Right atrium auricular region (tissue), 2 donors: ENCODE results near the gene MYO10. TPM values are rescaled to one million over a fixed set of nuclear protein-coding genes. Genes with fewer than 3 reads are reported as not detected.

Source experiments
- DNase-seq: peaks from one replicate; pipeline ENCODE4 v3.0.0-alpha.2; 2019; ENCODE audit warnings: low spot score
- H3K27ac ChIP-seq, 2 donors: fragments of 200-600 bp; sonication (generic); 1 replicate in 1 of 2; 2 replicates in 1 of 2; pipeline ENCODE4 v1.5.1; 2016 to 2019
- H3K27me3 ChIP-seq, 2 donors: fragments of 200-600 bp; sonication (generic); one replicate each; pipeline versions ENCODE4 v1.5.1 to v1.6.0; 2017 to 2019
- H3K36me3 ChIP-seq: fragments of 200-600 bp; sonication (generic); one replicate; pipeline ENCODE4 v1.5.1; 2016
- H3K4me1 ChIP-seq, 2 donors: fragments of 200-600 bp; sonication (generic); one replicate each; pipeline versions ENCODE4 v1.5.1 to v1.6.0; 2017 to 2019
- H3K4me3 ChIP-seq, 2 donors: fragments of 200-600 bp; sonication (generic); 1 replicate in 1 of 2; 2 replicates in 1 of 2; pipeline ENCODE4 v1.5.1; 2017 to 2019; ENCODE audit warnings: mild to moderate bottlenecking in 1 of 2, moderate library complexity in 1 of 2
- H3K9me3 ChIP-seq, 2 donors: fragments of 200-600 bp; sonication (generic); one replicate each; pipeline ENCODE4 v1.5.1; 2019
- total RNA-seq, 2 donors: library from RNA; depleted of rRNA; stranded (reverse); fragments of >200 nt; gene quantifications; one replicate each; pipeline ENCODE4 v1.1.0, GENCODE V29; 2016
- TF ChIP-seq, protein P1 (sequence below), 2 donors: fragments of 200-600 bp; sonication (generic); IDR thresholded peaks; one replicate each; pipeline ENCODE4 v1.5.1; 2019; ENCODE audit warnings: antibody characterized with exemption in 2 of 2

The MYO10 gene
- total RNA-seq, 2 donors from 2014 or later, result 3.8 to 5.5 TPM

DNA sequence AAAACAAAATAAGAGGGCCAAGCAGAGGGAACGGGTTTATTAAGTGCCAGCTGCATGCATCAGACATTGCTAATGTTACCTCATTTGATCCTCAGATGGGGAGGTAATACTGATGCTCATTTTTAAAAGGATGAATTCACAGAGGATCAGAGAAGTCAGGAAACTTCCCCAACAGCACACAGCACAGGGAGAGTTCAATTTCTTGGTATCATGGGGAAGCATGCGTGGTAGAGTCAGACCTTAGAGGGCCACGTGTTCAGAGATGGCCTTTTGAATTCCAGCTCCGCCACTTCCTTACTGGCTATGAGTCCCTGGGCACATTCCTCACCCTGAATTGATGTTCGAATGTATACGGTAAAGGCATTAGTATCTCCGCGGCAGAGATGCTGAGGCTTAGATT is 108.3 kb downstream of the MYO10 start:
- no peaks in the 10 kb centered on the region for H3K36me3 ChIP-seq
- no peak overlapping the region for H3K4me3 ChIP-seq
- no peak for DNase-seq
- H3K27ac ChIP-seq, result no peak overlapping the region
- no peaks in the 10 kb centered on the region for H3K4me1 ChIP-seq
- no peaks in the 10 kb centered on the region for H3K9me3 ChIP-seq
- TF ChIP-seq, protein P1, sequence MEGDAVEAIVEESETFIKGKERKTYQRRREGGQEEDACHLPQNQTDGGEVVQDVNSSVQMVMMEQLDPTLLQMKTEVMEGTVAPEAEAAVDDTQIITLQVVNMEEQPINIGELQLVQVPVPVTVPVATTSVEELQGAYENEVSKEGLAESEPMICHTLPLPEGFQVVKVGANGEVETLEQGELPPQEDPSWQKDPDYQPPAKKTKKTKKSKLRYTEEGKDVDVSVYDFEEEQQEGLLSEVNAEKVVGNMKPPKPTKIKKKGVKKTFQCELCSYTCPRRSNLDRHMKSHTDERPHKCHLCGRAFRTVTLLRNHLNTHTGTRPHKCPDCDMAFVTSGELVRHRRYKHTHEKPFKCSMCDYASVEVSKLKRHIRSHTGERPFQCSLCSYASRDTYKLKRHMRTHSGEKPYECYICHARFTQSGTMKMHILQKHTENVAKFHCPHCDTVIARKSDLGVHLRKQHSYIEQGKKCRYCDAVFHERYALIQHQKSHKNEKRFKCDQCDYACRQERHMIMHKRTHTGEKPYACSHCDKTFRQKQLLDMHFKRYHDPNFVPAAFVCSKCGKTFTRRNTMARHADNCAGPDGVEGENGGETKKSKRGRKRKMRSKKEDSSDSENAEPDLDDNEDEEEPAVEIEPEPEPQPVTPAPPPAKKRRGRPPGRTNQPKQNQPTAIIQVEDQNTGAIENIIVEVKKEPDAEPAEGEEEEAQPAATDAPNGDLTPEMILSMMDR (IDR thresholded peaks at IDR 0.05), result no peak
- no peaks in the 10 kb centered on the region for H3K27me3 ChIP-seq

DNA sequence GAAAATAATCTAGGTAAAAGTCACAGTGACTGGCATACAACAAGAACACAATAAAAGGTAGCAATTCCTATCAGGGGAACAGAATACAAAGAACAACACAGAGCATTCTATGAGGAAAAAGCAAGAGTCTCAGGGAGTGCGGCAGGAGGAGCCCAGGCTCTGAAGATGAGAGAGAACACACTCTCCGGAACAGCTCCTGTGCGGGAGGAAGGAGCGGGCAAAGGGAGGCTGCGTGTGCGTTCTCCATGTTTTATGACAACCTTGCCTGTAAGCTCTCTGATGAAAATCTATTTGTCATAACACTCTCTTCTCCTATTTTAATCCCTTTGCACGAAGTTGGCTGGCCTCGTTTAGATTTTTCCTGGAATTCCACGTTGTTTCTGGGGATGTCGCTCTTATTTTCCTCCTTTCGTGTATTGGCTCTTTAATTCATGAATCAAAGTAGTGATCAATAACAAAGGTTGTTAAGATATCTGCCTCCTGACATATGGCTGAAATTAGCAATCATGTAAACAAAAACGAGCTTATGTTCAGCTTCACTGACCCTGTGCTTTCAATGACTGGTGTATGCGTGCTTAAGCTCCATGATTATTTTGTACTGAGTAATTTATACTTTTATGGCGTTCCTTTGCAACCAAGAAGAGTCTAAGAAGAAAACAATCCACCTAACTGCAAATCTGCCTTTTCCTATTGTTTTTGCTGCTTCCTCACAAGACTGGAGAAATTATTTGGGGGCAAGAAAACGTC is 109.5 kb downstream of the MYO10 start:
- TF ChIP-seq, protein P1 (IDR thresholded peaks at IDR 0.05), result no peak
- no peaks in the 10 kb centered on the region for H3K4me1 ChIP-seq
- H3K4me3 ChIP-seq, result no peak overlapping the region
- H3K27me3 ChIP-seq, result no peaks in the 10 kb centered on the region
- DNase-seq, result no peak
- H3K36me3 ChIP-seq, result no peaks in the 10 kb centered on the region
- H3K9me3 ChIP-seq, result no peaks in the 10 kb centered on the region
- no peak overlapping the region for H3K27ac ChIP-seq

DNA sequence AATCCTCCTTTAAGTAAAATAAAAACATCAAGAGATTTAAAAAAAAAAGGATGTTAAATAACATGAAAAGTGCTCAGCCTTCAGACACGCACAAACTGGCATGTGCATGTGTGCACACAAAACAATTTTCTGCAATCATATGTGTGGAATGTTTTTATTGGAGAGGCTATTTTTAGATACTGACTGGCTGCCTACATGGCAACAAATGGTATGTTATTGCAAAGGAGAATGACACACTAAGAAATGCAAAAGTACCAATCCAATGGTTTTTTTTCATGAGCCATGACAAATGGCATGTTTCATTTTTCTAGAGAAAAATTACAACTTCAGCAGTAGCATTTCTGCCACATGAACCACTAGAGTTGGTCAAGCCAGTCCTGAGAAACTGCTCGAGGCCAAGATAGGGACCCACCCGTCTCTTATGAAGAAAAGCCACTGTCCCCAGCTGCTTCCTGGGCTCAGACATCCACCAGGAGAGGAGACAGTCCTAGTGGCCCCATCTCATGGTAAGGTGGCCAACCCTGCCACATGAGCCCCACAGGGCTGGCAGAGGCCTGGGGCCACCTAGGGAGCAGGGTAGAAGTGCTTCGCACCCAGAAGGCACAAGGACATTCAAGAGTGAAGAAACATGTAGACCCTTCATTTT is 116.4 kb downstream of the MYO10 start:
- TF ChIP-seq, protein P1 (IDR thresholded peaks at IDR 0.05), result no peak
- H3K27ac ChIP-seq, result no peak overlapping the region
- H3K4me3 ChIP-seq, result no peak overlapping the region

DNA sequence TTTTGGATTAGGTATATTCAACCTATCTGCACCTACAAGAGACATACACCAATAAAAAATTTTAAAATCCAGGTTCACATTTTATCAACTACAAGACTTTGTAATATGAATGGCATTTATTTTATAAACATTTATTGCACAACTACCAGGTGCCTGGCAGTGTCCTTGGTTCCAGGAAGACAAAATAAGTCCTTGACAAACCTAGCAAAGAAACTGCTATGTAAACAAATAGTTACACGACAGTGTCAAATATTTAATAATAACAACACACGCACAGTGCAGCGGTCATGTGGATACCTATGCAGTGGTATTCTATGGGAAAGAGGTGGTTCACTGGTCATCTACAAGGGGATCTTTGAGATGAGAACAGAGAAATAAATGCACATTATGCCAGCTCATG is 120.7 kb downstream of the MYO10 start:
- no peak for DNase-seq
- Histone ChIP-seq H3K27ac (no peak overlapping the region), H3K27me3 (no peaks in the 10 kb centered on the region), H3K4me3 (no peak overlapping the region), H3K36me3 (no peaks in the 10 kb centered on the region), H3K9me3 (no peaks in the 10 kb centered on the region), H3K4me1 (peaks cover 0 to 13% of the 10 kb centered on the region in 2 donors)
- TF ChIP-seq, protein P1 (IDR thresholded peaks at IDR 0.05), result no peak

More for the DNA sequence above, 116.4 kb downstream of the MYO10 start:
- H3K36me3 ChIP-seq, result no peaks in the 10 kb centered on the region
- H3K4me1 ChIP-seq, result peaks cover 0 to 7% of the 10 kb centered on the region in 2 donors
- H3K27me3 ChIP-seq, result no peaks in the 10 kb centered on the region
- no peak for DNase-seq
- H3K9me3 ChIP-seq, result no peaks in the 10 kb centered on the region

DNA sequence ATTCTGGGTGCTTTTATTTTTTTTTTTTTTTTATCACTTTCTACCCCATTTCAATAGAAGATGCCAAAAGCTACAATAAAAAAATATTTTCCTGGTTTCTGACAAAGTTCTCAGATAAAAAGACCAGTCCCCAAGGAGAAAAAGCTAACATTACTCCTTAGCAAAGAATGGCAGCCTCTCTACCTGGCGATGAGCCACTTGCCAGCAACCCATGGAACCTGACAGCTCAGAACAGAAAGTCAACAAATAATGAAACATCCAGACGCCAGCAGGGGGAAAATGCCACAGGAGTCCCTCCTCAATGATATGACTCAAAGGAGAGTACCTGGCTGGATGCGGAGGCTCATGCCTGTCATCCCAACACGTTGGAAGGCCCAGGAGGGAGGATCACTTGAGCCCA is 123.2 kb downstream of the MYO10 start:
- Histone ChIP-seq H3K9me3 (no peaks in the 10 kb centered on the region), H3K36me3 (no peaks in the 10 kb centered on the region), H3K4me1 (peaks cover 0 to 15% of the 10 kb centered on the region in 2 donors), H3K4me3 (no peak overlapping the region), H3K27ac (no peak overlapping the region), H3K27me3 (no peaks in the 10 kb centered on the region)
- TF ChIP-seq, protein P1 (IDR thresholded peaks at IDR 0.05), result no peak
- no peak for DNase-seq
